GM21737 (cell line): ENCODE data around the gene UBE2V1.
"Not testable (repeated sequence)": the region's sequence is repeated elsewhere in the genome, so short reads cannot be mapped to it uniquely, and the experiment has no call there.

ENCODE experiments used
- ATAC-seq: cut with Tn5 transposase; IDR thresholded peaks from one replicate; pipeline ENCODE4 v1.9.1; 2021; ENCODE audit warnings: mild to moderate bottlenecking, moderate library complexity; ENCODE audit not compliant: unreplicated experiment

Gene UBE2V1

GRCh38 chr20:50115591-50116367, 2.8 kb upstream of the UBE2V1 start:
- ATAC-seq: peak; percentile 73

DNA sequence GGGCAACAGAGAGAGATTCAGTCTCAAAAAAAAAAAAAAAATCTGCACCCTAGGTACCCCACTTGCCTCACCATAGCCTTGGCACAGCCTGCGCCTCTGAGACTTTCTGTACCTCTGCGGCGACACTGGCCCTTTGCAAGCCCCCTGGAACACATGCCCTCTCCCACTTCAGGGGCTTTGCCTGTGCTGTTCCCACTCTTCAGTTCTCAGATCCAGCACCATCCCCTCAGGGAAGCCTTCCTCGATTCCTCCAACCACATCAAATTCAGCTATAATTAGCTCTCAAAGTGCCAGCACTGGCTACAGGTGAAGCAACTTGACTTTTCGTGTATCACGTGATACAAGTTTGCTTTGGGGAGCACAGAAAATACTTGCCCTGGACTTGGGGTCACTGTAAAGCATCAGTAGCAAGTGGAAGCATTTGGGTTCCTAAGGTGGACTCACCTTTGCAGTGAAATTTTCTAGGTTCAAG, 2.1 kb upstream of the UBE2V1 start:
- ATAC-seq: no peak

- no peak for ATAC-seq
These were observed 672 bp upstream of the UBE2V1 start for GRCh38 chr20:50113420-50114224.

GRCh38 chr20:50111829-50112495, 988 bp downstream of the UBE2V1 start:
- no peak for ATAC-seq

GRCh38 chr20:50111120-50111828, 1.7 kb downstream of the UBE2V1 start:
- no peak for ATAC-seq

GRCh38 chr20:50110141-50111047, 2.6 kb downstream of the UBE2V1 start:
- no peak for ATAC-seq

- ATAC-seq: no peak
These were observed 4.3 kb downstream of the UBE2V1 start for GRCh38 chr20:50108556-50109235.

GRCh38 chr20:50107796-50108331, 5.1 kb downstream of the UBE2V1 start:
- no peak for ATAC-seq

DNA sequence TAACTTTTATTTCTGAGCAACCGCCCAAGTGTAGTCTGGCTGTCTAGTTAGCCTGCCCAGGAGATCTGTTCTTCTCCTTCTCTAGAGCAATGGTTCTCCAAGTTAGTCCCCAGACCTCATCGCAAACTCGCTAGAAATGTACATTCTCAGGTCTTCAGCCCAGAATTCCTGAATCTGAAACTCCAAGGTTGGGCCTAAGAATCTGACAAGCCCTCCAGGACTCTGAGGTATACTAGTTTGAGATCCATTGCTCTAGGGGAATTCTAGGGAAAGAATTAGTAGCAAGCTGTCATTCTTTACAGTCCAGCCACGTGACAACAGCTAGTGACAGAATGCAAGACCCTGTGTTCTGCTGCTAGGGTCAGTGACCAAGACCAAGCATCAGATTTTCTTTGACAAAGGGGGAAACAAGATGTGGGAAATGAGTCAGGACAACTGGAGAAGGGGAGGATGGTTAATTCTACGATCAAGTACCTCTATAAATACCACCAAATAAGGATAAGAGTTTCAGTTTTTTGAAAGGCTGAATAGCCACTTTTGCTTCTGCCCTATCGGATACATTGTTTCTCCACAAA, 5.8 kb downstream of the UBE2V1 start:
- ATAC-seq: no peak

DNA sequence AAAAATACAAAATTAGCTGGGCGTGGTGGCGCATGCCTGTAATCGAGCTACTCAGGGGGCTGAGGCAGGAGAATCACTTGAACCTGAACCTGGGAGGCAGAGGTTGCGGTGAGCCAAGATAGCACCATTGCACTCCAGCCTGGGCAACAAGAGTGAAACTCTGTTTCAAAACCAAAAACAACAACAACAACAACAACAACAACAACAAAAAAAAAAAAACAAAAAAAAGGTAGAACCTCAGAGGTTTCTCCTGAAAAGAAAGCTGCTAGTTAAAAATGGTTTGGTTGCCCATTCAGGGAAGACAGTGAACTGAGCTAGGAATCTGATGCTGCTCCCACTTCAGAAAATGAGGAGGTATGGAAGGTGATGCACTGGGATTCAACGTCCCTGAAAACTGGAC, 6.3 kb downstream of the UBE2V1 start:
- not testable (repeated sequence) for ATAC-seq

DNA sequence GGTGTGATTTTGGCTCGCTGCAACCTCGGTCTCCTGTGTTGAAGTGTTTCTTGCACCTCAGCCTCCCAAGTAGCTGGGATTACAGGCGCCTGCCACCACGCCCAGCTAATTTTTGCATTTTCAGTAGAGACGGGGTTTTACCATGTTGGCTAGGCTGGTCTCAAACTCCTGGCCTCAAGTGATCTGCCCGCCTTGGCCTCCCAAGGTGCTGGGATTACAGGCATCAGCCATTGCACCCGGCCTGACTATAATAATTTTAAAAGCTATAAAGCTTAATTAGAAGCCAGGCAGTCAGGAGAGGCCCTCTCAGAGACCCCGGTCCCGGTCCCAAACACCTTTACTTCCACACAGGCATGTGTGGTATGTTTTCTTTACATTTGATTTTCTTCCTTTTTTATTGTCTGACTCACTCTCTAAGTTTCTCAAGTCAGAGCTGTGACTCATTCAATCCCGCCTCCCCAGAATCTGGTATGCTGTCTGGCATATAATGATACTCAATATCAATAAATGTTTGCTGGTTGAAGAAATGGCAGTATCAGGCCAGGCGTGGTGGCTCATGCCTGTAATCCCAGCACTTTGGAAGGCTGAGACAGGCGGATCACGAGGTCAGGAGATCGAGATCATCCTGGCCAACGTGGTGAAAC, 9.4 kb downstream of the UBE2V1 start:
- not testable (repeated sequence) for ATAC-seq

- not testable (repeated sequence) for ATAC-seq
These were observed 10.4 kb downstream of the UBE2V1 start for GRCh38 chr20:50102551-50102950.

DNA sequence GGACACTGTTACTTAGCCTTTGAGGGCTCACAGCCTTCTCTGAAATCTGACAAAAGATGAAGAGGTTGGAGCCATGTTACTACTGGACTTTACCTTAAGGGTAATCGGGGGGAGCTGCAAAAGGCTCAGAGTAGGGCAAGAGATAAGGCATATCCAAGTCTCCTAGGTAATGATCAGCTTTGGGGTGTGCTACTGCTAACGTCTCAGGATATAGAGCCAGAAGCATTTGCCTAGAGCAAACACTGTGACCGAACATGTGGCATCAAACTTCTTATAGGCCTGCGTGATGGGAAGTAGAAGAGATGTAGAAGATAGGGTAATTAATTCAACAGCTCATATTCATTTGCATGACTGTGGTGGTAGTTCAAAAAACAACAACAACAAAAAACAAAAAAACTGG, 11.1 kb downstream of the UBE2V1 start:
- no peak for ATAC-seq

DNA sequence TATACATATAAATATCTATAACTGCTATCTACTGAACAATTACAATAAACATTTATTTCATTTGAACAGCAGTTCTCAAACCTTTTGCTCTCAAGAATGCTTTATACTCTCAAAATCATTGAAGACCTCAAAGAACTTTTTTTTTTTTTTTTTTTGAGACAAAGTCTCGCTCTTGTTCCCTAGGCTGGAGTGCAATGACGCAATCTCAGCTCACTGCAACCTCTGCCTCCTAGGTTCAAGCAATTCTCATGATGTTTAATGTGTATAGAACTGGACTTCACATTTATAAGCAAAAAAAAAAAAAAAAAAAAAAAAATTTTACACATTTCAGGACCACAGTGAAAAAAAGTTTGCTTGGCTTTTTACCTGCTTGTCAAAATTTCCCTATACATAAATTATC, 11.7 kb downstream of the UBE2V1 start:
- ATAC-seq: no peak

- ATAC-seq: no peak
These were observed 12.4 kb downstream of the UBE2V1 start for GRCh38 chr20:50100552-50100951.

- ATAC-seq: no peak
These were observed 13.4 kb downstream of the UBE2V1 start for GRCh38 chr20:50099565-50099991.

DNA sequence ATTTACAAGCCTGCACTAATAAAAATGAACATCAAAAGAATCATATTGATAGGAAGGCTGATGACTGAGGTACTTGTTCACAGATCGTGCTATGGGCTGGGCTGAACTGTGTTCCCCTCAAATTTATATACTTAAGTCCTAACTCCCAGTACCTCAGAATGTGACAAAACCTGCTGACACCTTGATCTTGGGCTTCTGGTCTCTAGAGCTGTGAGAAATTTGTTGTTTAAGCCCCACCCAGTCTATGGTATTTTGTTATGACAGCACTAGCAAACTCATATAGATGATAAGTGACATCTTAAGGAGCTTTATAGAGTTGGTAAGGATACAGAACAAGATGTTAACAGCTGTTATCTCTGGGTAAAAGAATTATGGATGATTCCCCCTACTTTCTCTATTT, 13.8 kb downstream of the UBE2V1 start:
- ATAC-seq: no peak

DNA sequence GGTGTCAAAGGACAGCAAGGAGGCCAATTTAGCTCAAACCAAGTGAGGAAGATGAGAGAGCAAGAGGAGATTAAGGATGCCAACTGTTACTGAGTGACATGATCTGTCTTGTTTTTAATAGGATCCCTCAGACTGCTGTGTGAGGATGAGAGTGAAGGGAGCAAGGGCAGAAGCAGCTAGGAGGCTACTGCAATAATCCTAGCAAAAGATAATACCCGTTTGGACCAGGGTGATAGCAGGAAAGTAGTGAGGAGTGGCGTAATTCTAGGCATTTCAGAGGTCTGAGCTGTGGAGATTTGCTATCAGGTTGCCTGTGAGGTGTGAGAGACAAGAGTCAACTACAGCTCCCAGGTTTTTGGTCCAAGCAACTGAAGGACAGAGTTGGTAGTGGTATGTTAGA, 14.7 kb downstream of the UBE2V1 start:
- no peak for ATAC-seq
